HG03575 (cell line): ENCODE measurements around the gene EFCAB6.

Experiments
- ATAC-seq: cut with Tn5 transposase; IDR thresholded peaks from one replicate; pipeline ENCODE4 v1.9.1; 2021; ENCODE audit not compliant: unreplicated experiment, insufficient number of reproducible peaks, low FRiP score; ENCODE audit errors: extremely low read depth

EFCAB6 gene

DNA sequence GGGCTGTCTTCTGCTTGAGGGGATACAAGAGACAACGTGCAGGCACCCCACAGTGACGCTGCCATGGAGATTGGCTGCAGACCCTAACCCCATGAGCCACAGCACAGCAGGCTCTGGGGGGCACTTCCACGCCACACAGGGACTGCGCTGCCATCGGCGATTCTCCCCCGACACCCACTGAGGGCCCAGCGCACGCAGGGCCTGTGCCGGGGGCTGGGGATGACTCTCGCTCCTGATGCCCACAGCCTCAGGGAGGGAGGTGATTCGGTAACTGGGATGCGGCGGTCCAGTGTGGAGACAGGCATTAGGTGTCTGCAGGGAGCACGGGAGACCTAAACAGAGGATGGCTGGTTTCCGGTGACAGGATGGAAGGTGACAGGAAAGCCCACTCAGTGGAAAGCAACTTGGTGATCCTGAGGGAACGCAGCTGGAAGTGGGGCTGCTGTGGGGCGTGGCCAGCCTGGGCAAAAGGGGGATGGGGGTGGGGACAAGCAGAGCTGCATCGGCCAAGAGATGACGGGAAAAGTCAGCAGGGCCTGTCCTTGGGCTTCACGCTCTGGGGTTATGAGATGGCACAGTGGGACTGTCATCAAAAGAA, 37.7 kb downstream of the EFCAB6 start:
- ATAC-seq, result no peak

DNA sequence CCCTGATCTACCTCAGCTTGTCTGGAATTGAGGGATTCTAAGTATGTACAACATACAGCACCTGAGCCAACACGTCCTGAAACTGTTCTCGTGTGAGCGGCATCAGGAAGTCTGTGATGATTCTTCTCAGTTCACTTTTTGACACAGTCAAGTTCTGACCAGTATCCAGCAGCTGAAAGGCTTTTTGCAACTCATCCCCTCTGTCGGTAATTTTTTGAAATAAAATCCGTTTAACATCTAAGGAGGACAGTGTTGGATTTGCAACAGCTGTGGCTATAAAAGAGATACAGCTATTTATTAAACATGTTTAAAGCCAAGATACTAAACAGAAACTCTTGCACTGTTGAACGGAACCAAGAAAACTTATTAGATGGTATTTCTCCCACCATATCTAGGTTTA, 39.3 kb downstream of the EFCAB6 start:
- ATAC-seq, result no peak

DNA sequence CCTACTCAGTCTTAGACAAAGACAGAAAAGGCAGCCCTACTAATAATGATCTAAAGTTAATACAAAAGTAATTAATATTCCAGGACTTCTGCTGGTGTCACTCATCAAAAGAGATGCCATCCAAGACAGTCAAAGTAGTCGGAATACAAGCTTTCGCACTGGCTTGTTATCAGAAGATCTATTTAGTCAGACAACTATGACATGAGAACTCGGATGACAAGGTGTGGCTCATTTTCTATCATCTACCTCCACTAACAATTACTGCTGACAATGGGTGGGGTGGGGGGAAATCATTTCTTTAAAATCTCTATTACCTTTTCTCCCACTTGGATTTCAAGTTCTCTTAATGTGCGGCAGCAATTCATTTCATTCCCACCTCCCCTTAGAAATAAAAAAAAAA, 56.7 kb downstream of the EFCAB6 start:
- ATAC-seq, result no peak

DNA sequence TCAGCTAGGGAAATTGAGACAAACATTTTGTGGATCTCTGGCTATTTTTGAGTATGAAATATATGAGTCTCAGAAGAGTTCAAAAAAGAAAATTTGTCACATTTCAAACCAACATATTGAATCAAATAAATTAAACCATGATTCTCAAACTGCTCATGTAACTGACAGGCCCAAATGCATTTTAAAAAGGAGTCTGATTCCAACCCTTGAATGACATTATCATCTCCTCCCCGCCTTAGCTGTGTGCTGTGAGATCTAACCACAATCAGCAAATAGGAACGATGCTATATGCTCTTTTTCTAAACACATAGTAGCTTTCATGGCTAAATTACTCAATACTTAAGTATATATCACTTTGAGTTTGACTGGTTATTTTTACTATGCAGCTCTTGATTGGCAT, 57.1 kb downstream of the EFCAB6 start:
- no peak for ATAC-seq

DNA sequence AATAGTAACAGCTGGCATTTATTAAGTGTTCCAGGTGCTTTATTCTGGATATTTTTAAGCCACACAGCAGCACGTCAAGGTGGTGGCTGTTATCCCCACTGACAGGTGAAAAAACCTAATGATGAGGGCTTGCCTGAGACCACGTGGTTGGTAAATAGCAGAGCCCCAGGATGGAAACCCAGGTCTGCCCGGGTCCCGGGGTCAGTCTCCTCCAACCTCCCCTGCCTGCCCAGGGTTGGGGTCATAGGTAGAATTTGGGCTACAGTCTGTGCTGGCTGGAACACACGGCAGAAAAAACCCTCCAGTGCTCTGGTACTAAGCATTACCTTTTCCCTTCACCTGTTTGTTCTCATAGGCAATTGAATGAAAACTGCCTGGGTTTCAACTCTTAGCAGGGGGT, 57.9 kb downstream of the EFCAB6 start:
- ATAC-seq, result no peak

DNA sequence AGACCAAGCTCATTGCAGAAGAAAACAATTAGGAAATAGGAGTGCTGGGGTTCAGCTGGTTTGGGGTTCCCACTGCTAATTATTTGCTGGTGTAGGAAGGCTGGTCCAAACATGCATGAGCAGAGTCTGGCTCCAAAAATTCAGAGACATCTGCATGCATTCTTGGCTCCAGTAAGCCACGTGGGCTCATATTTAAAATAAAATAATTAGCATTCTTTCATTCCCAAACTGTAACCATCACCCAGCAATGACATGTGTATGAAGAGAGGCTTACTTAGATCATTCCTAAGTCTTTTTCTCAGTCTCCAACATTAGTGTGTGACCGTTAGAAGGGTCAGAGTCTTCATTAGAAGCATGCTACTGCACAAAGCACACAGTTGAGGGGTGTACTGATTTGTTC, 58.4 kb downstream of the EFCAB6 start:
- no peak for ATAC-seq

DNA sequence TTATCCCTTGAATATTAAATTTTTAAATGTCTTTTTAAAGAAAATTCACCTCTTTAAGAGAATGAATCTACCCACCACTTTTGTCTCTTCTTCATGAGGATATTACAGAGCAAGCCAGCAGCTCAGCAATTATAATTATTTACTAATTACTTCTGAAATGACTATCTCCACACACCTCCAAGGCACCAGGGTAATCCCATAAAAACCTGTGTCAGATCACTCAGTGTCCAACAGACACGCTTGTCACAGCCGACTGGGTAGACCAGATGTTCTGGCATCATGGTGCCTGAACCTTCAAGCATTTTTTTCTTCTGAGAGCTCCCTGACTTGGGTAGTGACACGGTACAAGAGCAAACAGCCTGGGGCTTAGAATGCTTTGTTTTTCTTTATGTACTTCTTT, 61.4 kb downstream of the EFCAB6 start:
- no peak for ATAC-seq

DNA sequence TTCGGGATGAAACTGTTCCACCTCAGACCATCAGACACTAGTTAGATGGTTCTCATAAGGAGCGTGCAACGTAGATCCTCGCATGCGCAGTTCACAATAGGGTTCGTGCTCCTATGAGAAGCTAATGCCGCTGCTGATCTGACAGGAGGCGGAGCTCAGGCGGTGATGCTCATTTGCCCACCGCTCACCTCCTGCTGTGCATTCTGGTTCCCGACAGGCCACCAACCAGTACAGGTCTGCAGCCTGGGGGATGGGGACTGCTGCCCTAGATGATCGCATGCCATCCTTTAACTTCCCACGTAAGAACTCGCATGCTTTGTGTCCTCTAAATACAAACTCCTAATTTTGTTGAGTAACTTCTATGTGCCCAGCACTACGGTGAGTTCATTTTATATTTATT, 62.6 kb downstream of the EFCAB6 start:
- no peak for ATAC-seq

DNA sequence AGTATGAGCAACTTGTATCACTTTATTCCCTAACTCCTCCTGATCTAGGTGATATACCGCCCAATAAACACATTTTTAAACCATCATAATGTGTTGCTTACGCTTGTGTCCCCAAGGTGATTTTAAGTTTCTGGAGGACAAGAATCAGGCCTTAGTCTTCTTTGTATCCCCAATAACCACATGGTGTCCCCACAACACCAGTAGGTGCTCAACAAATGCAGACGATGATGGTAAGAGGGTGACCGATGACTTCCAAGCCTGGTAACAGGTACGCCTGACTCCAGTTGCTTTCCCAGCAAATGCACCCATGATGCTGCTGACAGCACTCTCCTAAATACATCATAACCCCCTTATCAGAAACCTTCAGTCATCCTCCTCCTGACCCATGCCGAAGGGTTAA, 64.2 kb downstream of the EFCAB6 start:
- no peak for ATAC-seq

DNA sequence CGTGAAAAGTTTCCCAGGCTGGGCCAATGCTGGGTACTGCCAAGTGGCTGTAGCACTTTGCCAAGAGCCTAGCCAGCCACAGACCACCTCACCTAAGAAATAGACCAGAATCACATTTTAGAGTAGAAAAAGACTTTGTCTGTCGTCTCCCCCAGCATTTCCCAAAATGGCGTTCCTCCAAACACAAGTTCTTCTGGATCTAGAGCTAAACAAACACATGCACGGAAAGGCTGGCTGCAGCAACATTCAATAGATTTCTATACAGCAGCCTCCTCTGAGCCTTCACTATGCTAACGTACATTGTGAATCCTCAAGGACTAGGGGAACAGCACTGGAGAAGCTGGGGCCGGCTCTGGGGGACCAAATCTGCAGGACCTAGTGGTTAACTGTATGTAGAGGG, 65.0 kb downstream of the EFCAB6 start:
- ATAC-seq, result no peak

DNA sequence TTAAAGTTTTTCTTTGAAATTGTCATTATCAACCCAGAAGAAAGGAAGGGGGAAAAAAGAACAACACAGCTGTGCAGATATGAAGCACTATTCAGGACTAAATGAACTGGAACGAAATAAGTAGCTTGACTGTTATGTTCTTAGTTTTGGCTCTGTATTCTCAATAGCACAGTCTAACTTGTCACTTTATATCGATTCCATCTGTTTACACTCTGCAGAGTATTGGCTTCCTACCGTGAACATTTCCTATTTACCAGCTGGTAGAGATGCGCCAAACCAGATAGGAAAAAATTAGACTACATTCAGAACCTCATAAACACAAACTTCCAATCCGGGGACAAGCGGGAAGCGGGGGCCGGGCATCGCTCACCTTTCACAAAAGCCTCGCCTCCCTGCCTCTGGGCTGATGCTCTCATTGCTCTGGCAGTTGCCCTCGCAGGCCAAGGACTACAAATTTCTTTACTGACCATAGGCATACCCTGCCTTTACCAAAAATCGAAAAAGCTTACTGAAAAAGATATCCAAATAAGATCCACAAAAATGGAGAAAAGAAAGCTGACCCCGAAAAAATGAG, 66.2 kb downstream of the EFCAB6 start:
- ATAC-seq, result no peak

DNA sequence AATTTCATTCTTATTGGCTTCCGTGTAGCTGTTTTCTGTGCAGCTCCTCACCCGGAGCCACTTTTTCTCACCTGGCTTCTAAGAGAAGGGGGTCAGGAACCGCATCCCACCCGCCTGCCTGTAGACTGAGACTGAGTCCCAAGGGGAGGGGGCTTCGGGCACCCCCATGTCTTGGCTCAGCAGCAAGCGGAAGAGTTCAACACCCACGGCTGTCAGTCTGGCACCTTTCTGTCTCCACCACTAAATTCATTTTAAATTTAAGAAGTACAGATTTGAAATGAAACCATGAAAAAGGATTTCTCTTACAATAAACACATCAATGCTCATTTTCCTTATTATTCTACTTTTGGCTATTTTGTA, 66.7 kb downstream of the EFCAB6 start:
- ATAC-seq, result no peak

DNA sequence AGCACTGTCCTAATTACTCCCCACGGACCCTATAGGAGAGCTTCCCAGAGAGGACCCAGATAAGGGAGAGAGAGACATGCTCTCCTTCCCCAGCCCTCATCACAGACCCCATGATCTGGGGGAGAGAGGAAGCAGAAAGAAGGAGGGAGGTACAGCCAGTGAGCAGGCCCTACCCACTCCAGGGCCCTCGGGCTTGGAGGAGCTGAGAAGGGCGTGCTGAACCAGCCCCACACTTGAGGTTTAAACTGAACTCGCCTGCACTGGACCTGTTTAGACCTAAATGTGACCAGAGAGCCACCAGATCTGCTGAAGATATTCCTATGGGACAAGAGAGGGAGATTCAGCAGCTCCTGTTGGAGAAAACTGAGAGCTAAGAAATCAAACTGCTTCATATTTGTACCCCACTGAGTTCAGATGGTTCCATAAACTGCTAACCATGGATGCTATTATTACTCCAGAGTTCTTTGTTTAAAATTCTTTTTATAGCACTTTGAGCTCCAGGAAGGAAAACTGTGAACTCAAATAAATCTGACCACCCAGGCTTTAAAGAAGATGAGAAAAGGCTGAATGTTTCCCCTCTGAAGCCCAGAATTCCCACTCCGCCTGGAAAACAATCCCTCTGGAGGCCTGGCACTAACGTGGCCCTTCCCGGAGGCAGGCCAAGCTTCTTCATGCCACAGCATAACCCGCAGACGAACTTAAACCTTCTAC, 67.2 kb downstream of the EFCAB6 start:
- ATAC-seq, result no peak

DNA sequence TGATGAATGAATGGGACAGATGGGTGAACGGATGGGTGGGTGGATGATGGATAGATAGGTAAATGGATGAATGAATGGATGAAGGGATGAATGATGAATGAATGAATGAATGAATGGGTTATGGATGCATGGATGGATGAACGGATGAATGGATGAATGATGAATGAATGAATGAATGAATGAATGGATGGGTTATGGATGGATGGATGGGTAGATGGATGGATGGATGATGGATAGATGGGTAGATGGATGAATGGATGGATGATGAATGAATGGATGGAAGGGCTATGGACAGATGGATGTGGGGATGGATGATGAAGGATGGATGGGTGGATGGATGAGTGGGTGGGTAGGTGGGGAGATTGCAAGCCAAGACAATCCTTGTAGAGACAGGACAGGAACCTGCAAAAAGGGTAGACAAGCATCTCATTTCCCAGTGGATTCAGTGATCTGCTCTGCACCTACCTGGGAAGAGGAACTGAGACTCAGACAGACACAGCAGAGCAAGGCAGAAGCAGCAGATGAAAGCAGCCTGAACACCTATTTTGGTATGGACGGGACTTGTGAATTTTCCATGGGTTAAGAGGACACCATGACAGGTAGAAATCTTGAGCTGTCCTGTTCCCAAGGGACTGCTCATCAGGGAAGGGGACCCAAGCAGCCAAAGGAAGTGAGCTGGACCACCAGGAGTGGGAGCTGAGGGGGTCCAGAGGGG, 68.0 kb downstream of the EFCAB6 start:
- ATAC-seq, result no peak

DNA sequence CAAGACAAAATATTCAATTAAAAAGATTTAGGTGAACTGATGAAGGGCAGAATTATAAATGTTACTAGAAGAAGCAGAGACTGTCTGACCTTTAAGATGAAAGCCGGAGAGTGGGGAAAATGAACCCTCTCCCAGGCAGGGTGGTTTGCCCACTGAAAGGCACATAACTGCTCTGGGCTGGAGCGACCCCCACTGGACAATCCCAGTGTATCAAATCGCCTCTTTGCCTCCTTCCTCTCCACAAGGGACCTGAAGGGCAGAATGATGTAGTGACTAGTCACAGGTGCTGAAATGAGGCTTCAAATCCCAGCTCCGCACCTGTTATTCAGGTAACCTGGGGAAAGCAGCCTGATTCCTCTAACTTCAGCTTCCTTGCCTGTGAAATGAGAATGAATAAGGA, 69.0 kb downstream of the EFCAB6 start:
- no peak for ATAC-seq

DNA sequence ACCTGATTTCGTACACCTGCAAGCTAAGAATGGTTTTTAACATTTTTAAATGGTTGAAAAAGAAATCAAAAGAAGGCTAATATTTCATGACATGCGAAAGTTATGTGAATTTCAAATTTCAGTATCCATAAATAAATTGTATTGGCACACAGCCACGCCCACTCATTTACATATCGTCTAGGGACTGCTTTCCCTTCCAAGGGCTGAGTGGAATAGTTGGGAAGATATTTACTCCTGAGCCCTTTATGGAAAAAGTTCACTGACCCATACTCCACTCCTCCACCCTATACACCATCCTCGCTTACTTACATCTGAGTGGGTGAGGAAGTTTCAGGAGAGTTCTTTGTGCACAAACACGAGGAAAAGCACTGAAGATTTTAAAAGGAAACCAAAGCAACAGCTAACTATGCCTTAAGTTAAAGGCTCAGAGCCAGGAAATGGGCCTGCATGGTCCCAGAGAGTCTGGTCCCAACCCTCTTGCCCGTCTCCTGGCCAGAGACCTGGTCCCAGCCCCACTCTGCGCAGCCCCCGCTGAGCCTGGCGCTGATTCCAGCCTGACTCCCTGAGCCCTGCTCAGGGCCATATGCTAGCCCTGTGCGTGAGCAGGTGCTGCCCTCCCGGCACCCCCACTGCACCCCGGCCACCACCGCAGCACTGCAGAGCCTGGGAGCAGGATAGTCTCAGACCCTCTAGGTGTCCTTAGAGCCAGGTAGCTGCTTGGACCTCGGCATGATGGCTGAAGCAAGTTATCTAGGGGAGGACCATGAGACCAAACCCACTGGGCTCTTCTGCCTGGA, 69.8 kb downstream of the EFCAB6 start:
- ATAC-seq, result no peak

DNA sequence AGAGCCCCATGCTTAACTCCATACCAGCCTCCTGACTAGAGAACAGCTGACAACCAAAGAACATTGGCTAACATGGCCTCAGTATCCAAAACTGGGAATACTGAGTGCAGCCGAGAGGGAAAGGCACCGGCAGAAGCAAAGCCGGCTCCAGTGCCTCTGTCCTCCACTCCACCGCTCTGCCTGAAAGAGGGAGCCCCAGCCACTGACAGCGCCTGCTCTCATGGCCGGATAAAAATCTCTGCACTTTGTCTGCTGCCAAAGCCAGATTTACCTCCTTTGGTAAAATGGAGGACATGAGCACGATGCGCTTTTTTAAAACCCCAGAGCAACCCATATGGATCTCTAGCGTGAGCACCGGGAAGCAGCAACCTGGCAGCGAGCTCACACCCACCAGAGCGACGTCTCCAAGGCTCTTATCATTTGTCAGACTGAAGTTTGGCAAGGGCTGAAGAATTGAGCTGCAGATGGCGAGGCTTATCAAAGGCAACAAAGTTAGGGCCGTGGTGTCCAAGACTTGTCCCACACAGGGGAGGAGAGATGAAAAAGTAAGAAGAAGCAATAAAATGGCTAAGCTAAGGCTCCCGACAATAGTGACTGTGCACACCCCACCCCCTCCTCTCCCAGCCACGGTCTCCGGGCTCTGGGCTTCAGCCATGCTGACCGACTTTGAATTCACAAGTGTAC, 71.4 kb downstream of the EFCAB6 start:
- ATAC-seq, result no peak

DNA sequence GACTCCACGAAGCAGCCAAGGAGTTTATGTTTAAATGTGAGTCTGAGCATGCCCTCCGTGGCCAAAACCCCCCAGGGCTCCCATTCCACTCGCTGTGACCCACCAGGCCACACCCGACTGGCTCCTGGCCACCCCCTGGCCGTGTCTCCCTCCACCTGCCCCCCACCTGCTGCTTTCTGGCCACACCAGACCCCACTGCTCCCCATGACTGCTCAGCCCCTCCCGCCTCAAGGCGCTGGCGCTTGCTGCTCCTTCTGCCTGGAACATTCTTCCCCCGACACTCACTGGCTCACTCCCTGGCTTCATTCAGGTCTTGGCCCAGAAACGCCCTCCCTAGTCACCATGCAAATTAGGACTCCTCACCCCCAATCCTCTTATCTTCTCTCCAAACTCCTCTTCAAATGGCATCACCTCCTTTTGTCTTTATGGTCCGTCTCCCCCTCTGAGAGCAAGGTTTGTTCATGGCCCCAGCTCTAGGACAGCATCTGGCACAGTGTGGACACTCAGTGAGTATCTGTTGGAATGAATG, 72.2 kb downstream of the EFCAB6 start:
- ATAC-seq, result no peak
